GM18520 (cell line): ENCODE results near the gene CFAP54.
"Not testable (repeated sequence)": the region's sequence is repeated elsewhere in the genome, so short reads cannot be mapped to it uniquely, and the experiment has no call there.

Experiments used
- ATAC-seq: cut with Tn5 transposase; IDR thresholded peaks from one replicate; pipeline ENCODE4 v1.9.1; 2021; ENCODE audit not compliant: unreplicated experiment

The CFAP54 gene

GRCh38 chr12:96513681-96514080, 24.3 kb downstream of the CFAP54 start:
- ATAC-seq, result no peak

GRCh38 chr12:96514328-96514727, 25.0 kb downstream of the CFAP54 start:
- ATAC-seq, result peak; percentile 75

GRCh38 chr12:96516472-96517430, 27.4 kb downstream of the CFAP54 start:
- peak; percentile 50 for ATAC-seq

GRCh38 chr12:96520767-96521166, 31.4 kb downstream of the CFAP54 start:
- no peak for ATAC-seq

GRCh38 chr12:96521895-96522682, 32.7 kb downstream of the CFAP54 start:
- no peak for ATAC-seq

GRCh38 chr12:96522690-96523089, 33.3 kb downstream of the CFAP54 start:
- ATAC-seq, result no peak

GRCh38 chr12:96526110-96526509, 36.7 kb downstream of the CFAP54 start:
- no peak for ATAC-seq

- ATAC-seq, result no peak
Observed at GRCh38 chr12:96529912-96530311, 40.5 kb downstream of the CFAP54 start.

- ATAC-seq, result no peak
Observed at GRCh38 chr12:96534339-96534738, 45.0 kb downstream of the CFAP54 start.

GRCh38 chr12:96548384-96548783, 59.0 kb downstream of the CFAP54 start:
- ATAC-seq, result no peak

- no peak for ATAC-seq
Observed at GRCh38 chr12:96549341-96549740, 60.0 kb downstream of the CFAP54 start.

- ATAC-seq, result peak; percentile 20
Observed at GRCh38 chr12:96570579-96570978, 81.2 kb downstream of the CFAP54 start.

GRCh38 chr12:96571101-96571862, 81.9 kb downstream of the CFAP54 start:
- peak; percentile 85 for ATAC-seq

- ATAC-seq, result peak; percentile 88
Observed at GRCh38 chr12:96578526-96579125, 89.2 kb downstream of the CFAP54 start.

- ATAC-seq, result no peak
Observed at GRCh38 chr12:96585977-96586376, 96.6 kb downstream of the CFAP54 start.

- ATAC-seq, result no peak
Observed at GRCh38 chr12:96587691-96588090, 98.3 kb downstream of the CFAP54 start.

- no peak for ATAC-seq
Observed at GRCh38 chr12:96590970-96591369, 101.6 kb downstream of the CFAP54 start.

GRCh38 chr12:96604374-96604773, 115.0 kb downstream of the CFAP54 start:
- ATAC-seq, result not testable (repeated sequence)

GRCh38 chr12:96605684-96606083, 116.3 kb downstream of the CFAP54 start:
- no peak for ATAC-seq

- no peak for ATAC-seq
Observed at GRCh38 chr12:96606134-96606533, 116.8 kb downstream of the CFAP54 start.

GRCh38 chr12:96606644-96607043, 117.3 kb downstream of the CFAP54 start:
- ATAC-seq, result no peak
